Keratinocyte (primary cell): Measurements from ENCODE around the gene TPGS1.

Source experiments
- EZH2 ChIP-seq: IDR thresholded peaks from one replicate; pipeline ENCODE4 v1.6.1; 2012; ENCODE audit warnings: inconsistent platforms, mild to moderate bottlenecking, low read length, moderate library complexity
- TF ChIP-seq, protein P1 (sequence below), 3 experiments: IDR thresholded peaks in 1 of 3; conservative IDR thresholded peaks in 1 of 3; optimal IDR thresholded peaks in 1 of 3; 2 replicates in 2 of 3; 3 replicates in 1 of 3; pipeline versions ENCODE3 to v1.5.1; 2011; ENCODE audit warnings: low read length in 3 of 3, mild to moderate bottlenecking in 3 of 3, moderate library complexity in 2 of 3, control low read depth in 1 of 3, inconsistent platforms in 1 of 3; ENCODE audit not compliant: insufficient read depth in 2 of 3; ENCODE audit errors: extremely low read depth in 1 of 3

DNA sequence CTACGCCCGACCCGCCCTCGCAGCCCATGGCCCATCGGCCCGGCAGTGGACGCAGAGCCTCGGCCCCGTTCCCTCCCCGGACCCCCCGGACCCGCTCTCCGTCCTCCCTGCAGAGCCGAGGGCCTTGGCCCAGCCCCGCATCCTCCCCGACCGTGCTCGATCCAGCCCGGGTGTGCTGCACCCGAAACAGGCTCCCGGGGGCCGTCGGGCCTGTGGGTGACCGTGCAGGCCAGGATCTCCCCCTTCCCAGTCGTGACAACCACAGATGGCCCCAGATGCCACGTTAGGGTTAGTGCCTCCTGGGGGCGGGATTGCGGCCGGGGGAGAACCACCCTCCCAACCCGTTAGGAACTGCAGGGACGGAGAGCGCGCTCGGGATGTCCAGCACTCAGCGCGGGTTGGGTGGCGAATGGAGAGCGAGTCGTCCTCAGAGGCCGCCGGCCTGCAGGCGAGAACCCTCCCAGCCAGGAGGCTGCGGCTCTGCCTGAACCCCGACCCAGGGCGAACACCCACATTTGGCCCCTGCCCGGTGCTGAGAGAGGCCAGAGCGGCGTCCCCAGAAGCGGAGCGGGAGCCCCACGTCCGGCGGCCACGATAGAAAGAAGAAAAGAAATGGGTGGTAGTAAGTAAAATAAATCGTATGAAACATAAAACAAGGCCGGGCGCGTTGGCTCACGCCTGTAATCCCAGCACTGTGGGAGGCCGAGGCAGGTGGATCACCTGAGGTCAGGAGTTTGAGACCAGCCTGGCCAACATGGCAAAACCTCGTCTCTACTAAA lies 17.7 kb upstream of the TPGS1 start:
- TF ChIP-seq, protein P1, sequence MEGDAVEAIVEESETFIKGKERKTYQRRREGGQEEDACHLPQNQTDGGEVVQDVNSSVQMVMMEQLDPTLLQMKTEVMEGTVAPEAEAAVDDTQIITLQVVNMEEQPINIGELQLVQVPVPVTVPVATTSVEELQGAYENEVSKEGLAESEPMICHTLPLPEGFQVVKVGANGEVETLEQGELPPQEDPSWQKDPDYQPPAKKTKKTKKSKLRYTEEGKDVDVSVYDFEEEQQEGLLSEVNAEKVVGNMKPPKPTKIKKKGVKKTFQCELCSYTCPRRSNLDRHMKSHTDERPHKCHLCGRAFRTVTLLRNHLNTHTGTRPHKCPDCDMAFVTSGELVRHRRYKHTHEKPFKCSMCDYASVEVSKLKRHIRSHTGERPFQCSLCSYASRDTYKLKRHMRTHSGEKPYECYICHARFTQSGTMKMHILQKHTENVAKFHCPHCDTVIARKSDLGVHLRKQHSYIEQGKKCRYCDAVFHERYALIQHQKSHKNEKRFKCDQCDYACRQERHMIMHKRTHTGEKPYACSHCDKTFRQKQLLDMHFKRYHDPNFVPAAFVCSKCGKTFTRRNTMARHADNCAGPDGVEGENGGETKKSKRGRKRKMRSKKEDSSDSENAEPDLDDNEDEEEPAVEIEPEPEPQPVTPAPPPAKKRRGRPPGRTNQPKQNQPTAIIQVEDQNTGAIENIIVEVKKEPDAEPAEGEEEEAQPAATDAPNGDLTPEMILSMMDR (optimal IDR thresholded peaks at IDR 0.05 in 1 of 3, IDR thresholded peaks at IDR 0.05 in 1 of 3, conservative IDR thresholded peaks at IDR 0.05 in 1 of 3; ENCODE audit: extremely low read depth in 1 of 3, insufficient read depth in 2 of 3, low read length in 3 of 3): peak in 1 of 3 experiments; percentile 9
- no peak for TF ChIP-seq EZH2
